NCI-H1048 (cell line): ENCODE results near the gene ACSF3.
"Not testable (repeated sequence)": the region's sequence is repeated elsewhere in the genome, so short reads cannot be mapped to it uniquely, and the experiment has no call there.

Source experiments
- DNase-seq: peaks from one replicate; lab custom pipeline; 2025; lab: John Stamatoyannopoulos, UW

Gene ACSF3

DNA sequence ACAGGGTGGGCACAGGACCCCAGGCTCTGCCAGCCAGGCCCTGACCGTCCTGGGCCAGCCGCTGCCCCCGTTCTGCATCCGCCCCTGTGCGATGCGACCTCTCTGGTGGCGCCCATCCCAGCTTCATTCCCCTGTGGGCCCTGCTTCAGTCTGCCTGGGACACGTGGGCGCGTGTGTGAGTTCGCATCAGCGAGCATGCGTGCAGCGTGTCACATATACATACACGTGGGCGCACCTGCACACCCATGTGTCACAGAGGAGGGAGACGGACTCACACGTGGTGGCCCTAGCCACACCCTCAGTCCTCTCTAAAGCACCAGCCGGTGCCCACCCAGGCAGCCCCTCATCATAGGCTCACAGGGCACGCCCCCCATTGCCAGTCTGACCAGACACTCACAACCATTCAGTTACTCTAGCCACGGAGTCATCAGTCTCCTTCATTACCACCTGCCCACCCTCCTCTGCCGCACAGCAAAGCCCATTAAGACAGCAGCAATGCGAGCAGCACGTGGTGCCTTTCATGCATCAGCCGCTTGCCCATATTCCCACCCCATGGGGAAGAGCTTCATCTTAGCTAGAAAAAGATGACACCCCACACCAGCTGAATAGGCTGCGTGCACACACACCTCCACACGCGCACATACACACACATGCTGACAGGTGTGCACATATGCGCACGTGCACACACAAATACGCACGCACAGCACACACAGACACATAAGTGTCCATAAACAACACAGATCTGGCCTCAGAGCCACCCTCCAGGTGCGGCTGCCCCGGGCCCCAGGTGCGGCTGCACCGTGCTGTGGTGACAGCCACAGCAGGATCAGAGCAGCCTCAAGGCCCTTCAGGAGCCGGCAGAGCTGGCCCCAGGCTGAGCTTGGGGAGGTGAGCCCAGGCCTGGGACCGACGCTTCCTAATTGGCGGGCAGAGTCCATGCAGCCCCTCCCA is 68.4 kb downstream of the ACSF3 start:
- DNase-seq: no peak

DNA sequence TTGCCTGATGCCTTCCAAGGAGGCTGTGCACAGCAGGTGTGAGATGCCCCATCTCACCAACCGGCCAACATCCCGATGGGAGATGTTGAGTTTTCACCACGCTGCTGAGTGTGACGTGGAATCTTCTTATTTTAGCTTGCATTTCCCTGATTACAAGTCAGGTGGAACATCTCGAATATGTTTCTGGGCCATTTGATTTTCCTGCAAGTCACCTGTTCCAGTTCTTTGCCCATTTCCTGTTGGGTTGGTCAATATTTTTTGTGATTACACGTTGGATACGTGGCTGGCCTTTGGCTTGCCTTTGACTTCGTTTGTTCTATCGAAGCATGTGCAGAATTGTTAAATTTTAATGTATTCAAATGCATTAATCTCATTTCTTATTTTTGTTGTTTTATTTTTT is 69.6 kb downstream of the ACSF3 start:
- DNase-seq: no peak

DNA sequence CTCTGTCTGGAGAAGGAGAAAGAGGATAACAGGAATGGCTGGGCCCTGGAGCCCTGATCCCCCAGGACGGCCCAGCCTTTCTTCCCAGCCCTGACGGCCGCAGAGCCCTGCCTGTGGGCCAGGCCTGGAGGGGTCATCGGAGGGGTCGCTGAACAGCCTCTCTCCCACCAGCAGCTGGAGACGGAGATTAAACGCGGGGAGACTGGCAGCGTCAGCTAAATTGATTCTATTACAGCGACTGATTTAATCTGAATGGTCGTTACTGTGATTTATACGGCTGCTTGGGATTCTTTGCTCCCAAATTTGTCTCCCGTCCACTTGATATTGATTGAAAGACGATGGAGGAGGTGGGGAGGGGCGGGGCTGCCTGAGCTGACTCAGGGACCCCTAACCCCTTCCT is 70.8 kb downstream of the ACSF3 start:
- DNase-seq: no peak

DNA sequence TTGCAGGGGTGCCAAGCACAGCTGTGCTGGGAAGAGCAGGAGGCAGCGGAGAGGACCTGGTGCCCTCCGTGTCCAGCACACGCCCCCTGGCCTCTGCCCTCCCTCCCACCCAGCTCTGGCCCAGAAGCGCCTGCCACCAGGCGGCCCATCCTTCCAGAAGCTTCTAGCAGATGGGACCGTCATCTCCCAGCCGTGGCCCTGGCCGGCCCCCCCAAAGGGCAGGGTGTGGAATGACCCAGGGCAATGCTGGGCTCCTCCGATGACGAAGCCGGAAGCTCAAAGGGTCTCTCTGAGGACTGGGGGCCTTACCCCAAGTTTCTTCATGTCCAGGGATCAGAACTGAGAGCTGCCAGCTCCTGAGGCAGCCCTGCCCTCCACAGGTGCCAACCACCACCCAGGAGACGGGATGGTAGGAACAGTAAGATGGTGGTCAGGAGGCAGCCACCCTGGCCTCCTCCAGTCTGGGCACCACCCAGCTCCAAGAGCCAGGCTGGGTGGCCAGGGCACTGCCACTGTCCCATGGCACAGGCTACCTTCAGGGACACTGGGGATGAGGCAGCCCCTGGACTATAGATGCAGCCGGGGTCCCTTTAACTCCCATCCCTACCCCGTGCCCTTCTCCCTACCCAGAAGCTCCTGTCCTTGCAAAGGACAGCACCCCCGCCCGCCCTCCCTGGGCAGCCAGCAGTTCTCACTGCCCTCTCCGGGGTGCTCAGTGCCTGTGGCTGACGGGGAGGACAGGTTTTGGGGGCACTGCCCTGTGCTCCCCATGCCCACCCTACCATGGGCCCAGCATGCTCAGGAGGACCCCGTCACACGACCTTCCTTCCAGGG is 71.4 kb downstream of the ACSF3 start:
- DNase-seq: no peak

DNA sequence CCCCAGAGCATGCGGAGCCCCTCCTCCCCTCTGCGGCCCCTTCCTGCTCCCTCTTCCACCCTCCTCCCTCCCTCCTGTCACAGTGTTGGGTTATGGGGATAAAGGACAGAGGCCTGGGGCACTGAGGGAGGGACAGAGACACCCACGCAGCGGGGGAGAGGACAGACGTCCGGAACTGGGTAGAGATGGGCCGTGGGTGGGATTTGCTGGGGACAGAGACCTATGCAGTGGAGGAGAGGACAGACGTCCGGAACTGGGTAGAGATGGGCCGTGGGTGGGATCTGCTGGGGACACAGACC is 72.0 kb downstream of the ACSF3 start:
- not testable (repeated sequence) for DNase-seq

DNA sequence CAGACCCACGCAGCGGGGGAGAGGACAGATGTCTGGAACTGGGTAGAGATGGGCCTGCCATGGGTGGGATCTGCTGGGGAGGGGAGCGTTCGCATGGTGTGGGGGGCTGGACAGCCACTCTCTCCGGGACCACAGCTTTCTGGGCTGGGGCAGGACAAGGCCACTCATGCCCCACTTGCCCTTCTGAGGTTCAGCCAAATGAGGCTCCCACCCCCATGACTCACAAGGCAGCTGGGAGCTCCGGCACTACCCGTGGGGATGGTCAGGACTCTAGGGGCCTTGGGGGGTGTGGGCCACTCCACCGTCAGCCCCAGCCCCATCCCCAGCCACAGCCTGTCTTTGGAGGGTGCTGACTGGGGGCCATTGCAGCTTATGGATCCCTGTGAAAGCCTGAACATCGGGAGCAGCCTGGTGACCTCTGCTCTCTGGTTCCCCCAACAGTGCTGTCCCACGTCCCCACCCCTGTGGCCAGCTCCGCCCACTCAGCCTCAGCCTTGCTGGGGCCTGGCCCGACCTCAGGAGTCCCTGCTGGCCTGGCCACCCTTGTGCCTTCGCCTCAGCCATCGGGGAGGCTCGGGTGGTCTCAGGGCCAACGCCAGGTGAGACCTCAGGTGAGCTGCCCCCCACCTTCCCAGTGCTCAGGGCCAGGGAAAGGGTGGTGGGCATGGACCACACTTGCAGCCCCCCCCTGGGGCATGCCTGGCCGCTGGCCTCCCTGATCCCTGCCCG is 73.2 kb downstream of the ACSF3 start:
- DNase-seq: no peak

DNA sequence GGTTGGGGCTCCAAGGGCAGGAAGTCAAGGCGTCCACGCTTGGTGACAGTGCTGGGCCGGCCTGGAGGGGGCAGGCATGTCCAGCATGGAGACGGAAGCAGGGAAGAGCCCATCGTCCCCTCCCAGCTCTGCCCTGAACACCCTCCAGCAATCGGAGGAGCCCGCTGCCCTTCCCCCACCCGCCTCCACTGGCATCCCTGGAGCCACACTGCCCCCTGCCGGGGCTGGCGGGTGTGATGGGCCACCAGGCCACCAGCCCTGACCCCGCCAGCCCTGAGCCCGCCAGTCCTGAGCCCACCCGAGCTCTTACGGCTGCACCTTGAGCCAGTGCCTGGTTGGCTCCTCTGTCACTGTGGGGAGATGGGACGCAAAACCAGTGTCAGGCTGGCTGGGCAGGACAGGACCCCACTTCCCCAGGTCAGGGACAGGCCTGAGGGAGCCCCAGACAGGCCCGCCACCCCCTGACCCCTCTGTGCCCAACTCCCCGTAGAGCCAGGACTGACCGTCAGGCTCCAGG is 73.8 kb downstream of the ACSF3 start:
- DNase-seq: no peak

DNA sequence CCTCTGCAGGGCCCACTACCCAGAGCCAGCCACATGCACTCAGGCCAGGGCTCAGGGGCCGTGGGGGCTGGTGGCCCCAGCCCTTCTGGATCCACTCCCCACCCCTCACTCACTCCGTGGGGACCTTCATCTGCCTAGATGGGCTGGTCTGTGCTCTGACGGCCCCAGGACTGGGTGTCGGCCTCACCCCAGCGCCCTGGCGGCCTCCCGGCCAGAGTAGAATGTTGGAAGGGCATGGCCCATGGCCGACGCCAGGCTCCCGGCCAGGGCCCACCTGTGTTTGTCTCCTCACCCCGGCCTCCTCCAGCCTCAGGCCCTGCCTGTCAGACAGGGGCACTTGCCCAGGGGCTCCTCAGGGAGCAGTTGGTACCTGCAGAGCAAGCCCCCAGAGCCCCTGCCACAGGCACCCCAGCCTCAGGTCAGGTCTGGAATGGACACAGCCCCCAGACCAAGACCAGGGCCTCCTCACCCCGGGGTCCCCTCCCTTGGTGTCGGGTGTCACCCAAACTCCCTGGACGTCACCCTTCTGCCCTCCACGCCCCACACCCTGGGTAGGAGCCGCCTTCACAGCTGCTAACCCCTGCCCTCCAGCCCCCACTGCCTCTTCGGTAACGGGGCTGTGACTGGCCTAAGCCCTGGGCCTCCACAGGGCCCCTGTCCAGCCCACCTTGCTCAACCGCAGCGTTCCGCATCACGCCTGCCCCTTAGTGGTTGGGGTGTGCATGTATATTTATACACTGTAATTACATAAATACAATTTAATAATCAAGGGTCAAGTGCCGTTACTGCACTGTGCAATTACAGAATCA is 74.9 kb downstream of the ACSF3 start:
- no peak for DNase-seq

GRCh38 chr16:89169778-89170177 is 76.1 kb downstream of the ACSF3 start:
- DNase-seq: no peak

GRCh38 chr16:89170346-89171215 is 76.9 kb downstream of the ACSF3 start:
- DNase-seq: no peak

DNA sequence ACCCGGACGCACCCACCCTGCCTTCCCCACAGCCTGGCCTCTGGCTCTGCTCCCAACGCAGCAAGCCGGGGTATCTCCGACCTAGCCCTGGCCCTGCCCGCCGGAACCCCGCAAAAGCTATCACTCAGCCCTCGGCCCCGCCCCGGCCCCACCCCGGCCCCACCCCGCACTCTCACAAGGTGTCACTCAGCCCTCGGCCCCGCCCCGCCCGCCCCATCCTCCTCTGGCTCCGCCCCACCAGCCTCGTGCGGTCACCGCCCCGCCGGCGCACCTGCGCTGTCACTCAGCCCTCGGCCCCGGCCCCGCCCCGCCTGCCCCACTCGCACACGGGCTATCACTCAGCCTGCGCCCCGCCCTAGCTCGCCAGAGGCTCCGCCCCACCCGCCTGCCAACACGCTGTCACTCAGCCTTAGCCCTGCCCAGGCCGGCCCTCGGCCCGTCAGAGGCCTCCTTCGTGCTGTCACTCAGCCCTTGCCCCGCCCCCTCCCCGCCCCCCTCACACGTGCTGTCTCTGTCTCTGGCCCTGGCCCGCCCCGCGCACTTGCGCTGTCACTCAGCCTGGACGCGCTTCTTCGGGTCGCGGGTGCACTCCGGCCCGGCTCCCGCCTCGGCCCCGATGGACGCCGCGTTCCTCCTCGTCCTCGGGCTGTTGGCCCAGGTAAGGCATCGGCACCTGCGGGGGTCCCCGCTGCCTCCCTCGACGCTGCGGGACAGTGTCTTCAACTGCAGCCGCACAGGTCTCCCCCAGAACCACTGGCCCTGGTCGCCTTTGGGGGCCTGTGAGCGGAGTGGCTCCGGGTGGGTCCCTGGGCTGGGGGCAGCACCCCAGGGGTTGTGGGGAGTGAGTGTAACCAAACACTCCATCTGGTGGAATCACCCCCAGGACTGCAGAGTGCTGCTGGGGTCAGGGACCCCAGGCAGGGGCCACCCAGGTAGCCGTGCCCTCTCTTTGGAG is 77.8 kb downstream of the ACSF3 start, which contains the start of gene CDH15:
TSS of gene CDH15 (plus strand) at position 533 of the 955 bp plus-strand sequence. CDS start at position 617, 84 bp downstream.
- DNase-seq: peak; percentile 68

- no peak for DNase-seq
These were observed 78.5 kb downstream of the ACSF3 start for GRCh38 chr16:89172171-89172527.

- DNase-seq: no peak
These were observed 79.0 kb downstream of the ACSF3 start for GRCh38 chr16:89172528-89173173.

DNA sequence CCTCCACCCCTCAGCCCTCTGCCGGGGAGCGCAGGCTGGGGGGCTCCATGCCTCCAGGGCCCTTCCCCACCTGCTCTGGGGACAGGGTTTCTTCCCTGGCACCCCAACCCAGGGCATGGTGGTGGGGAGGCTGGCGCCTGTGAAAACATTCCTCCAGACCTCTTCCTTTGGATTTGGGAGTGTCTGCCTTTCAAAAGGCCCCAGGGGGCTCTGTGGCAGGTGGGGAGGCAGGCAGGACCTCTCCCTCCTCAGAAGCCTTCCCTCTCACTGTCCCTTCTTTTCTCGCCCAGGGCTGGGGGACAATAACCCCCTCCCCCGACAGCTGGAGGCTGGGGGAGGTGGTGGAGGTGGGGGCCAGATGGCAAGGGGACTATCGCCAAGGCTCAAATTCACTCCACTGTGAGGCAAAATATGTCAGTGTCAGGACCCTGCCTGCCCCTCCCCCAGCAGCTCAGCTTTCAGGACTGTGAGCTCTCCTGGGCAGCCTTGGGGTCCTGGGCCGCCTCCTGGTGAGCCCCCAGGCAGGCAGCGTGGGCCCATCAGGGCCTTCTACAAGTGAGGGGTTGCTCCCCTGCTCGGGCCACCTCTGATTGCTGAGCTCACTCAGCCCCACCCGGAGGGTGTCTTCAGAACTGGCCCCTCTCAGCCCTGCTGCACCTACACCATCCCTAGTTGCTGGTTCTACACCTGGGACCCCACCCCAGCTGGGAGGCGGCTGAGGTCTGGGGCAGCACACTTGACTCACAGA is 79.7 kb downstream of the ACSF3 start:
- no peak for DNase-seq

DNA sequence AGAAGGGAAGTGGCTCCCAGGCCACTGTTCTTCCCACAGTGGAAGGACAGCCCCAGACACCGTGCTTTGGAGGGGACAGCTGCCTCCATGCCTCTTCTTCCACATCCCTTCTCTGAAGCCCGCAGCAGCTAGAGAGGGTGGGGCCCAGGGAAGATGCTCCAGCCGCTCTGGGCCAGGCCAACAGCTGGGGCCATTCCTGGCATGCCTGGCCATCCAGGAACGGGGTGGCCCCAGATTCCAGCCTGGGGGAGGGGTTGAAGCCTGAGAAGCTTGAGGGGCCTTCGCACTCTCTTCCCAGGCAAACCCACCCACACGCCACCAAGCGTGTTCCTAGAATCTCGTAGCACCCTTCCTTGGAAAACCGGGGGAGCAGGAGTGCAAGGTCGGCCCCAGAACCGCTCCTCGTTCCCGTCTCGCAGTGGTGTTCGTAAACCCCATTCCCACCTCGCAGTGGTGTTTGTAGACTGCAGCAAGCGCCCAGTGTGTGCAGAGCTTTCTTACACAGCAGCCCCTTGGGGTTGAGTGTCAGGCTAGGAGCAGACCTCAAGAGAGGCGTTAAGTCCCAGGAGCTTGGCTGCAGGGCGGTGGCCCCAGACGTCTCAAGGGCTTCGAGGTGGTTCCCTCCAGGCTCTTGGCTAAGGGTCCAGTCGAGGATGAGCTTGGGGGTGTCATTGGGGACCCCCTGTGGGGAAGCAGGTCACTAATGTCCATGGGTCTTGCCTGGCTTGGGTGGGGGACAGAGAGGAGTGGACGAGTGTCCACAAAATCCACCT is 80.6 kb downstream of the ACSF3 start:
- DNase-seq: no peak

- DNase-seq: no peak
These were observed 81.2 kb downstream of the ACSF3 start for GRCh38 chr16:89174877-89175276.
